ENCODE data around the gene TERC.
"Not testable (repeated sequence)": the region's sequence is repeated elsewhere in the genome, so short reads cannot be mapped to it uniquely, and the experiment has no call there.

The TERC gene

GRCh38 chr3:169771497-169772304, 6.8 kb upstream of the TERC start:
- peak; percentile 59 for DNase-seq

DNA sequence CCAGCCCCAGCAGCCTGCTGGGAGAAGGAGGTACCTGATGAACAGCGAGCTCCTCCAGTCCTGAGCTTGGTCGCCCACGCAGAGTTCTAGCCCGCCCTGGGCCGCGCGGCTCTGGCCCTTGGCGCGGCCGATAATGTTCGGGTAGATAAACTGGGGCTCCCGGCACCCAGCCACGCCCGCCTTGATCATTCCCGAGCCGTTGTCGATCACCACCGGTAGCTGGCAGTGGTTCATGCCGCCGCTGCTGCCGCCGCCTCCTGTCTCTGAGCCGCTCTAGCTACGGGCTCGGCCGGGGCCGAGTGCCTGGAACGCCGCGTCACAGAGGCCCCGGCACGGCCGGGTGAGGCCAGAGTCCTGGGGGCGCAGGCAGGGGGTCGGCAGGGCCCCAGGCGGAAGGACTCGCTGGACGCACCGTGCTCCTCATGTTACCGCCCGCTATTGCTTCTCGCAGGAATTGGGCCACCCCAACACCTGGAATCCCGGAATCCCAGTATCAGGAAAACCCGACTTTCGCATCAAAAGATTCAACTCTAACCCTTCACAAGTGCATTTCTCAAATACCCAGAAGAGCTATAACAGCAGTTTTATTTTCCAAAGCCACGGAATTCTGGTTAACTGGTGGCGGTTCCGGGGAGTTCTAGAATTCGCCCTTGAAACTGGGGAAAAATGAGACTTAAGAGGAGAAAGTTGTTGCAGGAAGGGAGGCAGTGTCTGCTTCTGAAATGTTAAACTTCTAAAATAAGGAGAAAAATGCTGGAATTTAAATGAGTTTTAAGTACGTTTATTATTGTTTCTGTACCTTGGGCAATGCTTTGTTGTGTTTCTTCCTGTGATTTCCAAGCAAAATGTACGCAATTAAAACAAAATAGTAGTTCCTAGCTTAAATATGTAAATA, 4.7 kb upstream of the TERC start, which contains the start of gene ACTRT3:
Gene ACTRT3, minus strand, starts transcription at position 275 of the 895 bp plus-strand sequence. Its CDS starts 41 bp downstream, at position 234.
- DNase-seq = peak; percentile 73

- DNase-seq = no peak
Measured at GRCh38 chr3:169764312-169764881, 463 bp downstream of the TERC start.

DNA sequence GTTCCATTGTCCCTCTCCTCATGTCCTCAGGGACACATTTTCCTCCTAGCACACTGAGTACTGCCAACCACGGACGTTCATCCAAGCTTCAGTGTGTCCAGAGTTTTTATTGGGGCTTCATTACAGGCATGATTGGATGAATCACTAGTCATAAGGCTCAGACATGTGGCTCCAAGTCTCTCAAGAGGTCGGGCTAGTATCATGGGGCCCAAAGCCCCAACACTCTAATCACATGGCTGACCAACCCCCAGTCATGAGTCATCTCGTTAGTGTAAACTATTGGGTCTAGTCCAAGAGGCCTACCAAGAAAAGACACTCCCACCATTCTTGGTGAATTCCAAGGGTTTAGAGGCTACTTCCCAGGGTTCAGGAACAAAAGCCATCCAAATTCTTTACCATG, 4.4 kb downstream of the TERC start:
- no peak for DNase-seq

- no peak for DNase-seq
Measured at GRCh38 chr3:169759256-169759655, 5.6 kb downstream of the TERC start.

GRCh38 chr3:169758359-169758994, 6.4 kb downstream of the TERC start:
- no peak for DNase-seq

DNA sequence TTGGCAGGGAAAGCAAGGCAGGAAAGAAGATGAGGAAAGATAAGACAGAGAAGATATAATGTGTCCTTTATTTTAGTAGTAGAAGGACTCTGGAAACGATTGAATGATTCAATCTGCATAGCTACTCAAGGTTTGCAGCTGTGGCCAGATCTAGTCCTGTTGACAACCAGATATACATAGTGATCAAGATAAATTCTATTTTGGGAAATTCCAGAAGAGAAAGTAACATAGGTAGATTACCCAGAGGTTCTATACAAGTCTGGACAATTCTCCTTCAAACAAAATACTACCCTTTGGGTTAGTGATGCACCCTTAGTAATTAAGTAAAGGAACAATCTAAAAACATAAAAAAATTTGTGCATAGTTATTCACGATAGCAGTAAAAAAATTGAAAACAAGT, 9.4 kb downstream of the TERC start:
- no peak for DNase-seq

GRCh38 chr3:169754711-169755110, 10.1 kb downstream of the TERC start:
- no peak for DNase-seq

- DNase-seq = no peak
Measured at GRCh38 chr3:169751875-169752274, 13.0 kb downstream of the TERC start.

DNA sequence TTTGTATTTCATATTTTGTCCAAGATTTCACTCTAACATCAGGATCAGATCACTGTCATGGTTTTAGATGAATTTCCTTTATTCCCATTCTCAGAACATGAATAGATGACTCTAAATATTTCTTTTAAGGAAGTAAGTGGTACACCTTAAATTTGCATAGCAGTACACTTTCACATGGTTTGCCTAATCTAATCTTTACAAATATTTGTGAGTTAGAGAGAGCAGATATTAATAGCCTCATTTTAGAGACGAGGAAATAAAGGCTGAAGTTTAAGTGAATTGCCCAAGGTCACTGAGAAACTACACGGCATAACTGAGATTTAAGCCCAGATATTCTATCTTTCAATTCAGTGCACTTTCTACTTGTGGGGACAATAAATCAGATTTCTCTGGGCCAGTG, 14.2 kb downstream of the TERC start:
- no peak for DNase-seq

- DNase-seq = no peak
Measured at GRCh38 chr3:169748670-169749069, 16.2 kb downstream of the TERC start.

DNA sequence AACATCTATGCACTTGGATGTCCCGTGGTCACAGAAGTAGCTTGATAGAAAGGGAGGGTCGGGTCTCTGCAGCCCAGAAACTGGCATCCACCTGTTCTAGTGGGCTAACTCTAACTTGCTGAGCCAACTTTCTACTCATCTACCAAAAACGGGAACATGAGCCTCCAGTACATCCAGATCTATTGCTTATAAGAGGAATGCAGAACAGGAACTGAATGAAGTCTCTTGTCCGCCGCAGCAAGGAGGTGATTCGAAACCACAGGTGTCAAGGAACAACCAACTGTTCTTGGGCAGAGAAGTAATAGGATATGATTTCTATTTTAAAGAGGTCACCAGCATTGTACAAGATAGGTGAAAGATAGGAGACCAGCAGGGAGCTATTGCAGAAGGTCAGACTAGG, 17.9 kb downstream of the TERC start:
- DNase-seq = no peak

DNA sequence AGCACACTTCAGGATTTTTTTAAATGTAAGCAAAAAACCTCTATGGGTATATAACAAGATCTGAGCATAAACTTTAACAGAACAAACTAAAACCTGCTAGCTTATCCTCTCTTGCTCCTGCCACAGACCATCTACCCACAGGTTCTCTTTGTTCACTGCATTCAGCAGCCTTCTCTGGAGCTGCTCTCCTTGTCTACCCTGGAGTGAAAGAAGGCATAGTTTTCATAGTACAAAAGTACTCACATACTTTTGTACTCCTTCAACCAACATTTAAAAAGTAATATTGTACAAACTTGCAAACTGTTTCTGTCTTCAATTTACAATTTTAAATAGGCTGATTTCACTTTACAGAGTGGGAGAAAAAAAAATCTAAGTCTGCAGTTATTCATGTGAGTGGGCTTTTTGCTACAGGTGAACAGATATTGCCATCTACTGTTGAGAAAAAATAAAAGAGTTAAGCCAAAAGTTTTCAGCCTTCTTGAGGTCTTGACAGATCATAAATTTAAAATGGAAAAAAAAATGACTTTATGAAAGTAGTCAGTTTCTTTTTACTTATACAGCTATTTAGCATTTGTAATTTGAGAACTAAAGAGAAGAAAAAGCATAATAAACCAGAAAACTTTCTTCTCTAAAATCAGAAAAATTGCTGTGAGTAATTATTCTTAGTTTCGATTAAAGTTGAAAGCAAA, 20.4 kb downstream of the TERC start:
- no peak for DNase-seq

DNA sequence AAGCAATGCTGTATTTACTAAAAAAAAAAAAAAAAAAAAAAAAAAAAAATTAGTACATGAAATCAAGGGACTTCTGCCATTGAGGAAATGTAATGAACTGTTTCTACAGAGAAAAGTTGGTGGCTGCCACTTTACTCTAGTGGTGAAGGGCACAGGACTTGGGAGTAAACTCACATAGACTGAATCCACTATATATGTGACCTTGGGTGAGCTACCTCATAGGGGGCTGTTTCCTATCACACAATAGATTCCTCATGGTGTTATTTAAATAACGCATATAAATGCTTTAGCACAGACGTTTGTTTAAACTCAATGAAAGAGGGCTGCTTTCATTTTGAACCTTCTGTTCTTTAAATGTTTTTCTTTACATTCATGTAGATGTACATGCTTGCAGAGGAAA, 25.8 kb downstream of the TERC start:
- no peak for DNase-seq

DNA sequence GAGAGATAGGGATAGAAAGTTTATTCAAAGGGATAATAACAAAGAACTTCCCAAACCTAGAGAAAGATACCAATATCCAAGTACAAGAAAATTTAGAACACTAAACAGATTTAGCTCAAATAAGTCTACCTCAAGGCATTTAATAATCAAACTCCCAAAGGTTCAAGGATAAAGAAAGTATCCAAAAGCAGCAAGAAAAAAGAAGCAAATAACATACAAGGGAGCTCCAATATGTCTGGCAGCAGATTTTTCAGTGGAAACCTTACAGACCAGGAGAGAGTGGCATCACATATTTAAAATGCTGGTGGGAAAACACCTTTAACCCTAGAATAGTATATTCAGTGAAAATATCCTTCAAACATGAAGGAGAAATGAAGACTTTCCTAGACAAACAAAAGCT, 33.0 kb downstream of the TERC start:
- DNase-seq = not testable (repeated sequence)

GRCh38 chr3:169722724-169723123, 42.1 kb downstream of the TERC start:
- DNase-seq = no peak

- not testable (repeated sequence) for DNase-seq
Measured at GRCh38 chr3:169718415-169718814, 46.4 kb downstream of the TERC start.

All from NCI-H510A (cell line).